NB4 (cell line): ENCODE results near the gene BRMS1L.

ENCODE experiments used
- DNase-seq: peaks from one replicate; pipeline ENCODE4 v3.0.0; 2010; ENCODE audit warnings: low read depth
- H3K4me3 ChIP-seq: one replicate; pipeline ENCODE4 v1.5.1; 2011; ENCODE audit warnings: mild to moderate bottlenecking, low read depth, low read length, moderate library complexity
- CTCF ChIP-seq: IDR thresholded peaks from one replicate; pipeline ENCODE4 v1.5.1; 2012; ENCODE audit warnings: low read depth, low read length
- MAX ChIP-seq: IDR thresholded peaks from 2 replicates; pipeline ENCODE4 v1.6.1; 2011; ENCODE audit warnings: low read depth, low read length
- MYC ChIP-seq: IDR thresholded peaks from 2 replicates; pipeline ENCODE4 v1.6.1; 2011; ENCODE audit warnings: low read depth, low read length
- POLR2A ChIP-seq: IDR thresholded peaks from 2 replicates; pipeline ENCODE4 v1.6.1; 2011; ENCODE audit warnings: mild to moderate bottlenecking; ENCODE audit not compliant: insufficient read length; ENCODE audit errors: extremely low read depth

BRMS1L gene

GRCh38 chr14:35851823-35852222 lies 25.7 kb downstream of the BRMS1L start:
- TF ChIP-seq MAX, result no peak
- no peak for TF ChIP-seq CTCF
- TF ChIP-seq MYC, result no peak
- no peak for DNase-seq

GRCh38 chr14:35853225-35853624 lies 27.1 kb downstream of the BRMS1L start:
- H3K4me3 ChIP-seq, result no peak overlapping the region
- TF ChIP-seq MAX (no peak), POLR2A (no peak), CTCF (no peak), MYC (no peak)
- DNase-seq, result no peak

More at GRCh38 chr14:35851823-35852222, 25.7 kb downstream of the BRMS1L start:
- H3K4me3 ChIP-seq, result no peak overlapping the region

GRCh38 chr14:35854696-35855270 lies 28.6 kb downstream of the BRMS1L start:
- H3K4me3 ChIP-seq, result no peak overlapping the region
- TF ChIP-seq MAX, result no peak
- TF ChIP-seq POLR2A, result no peak
- no peak for TF ChIP-seq MYC
- TF ChIP-seq CTCF, result no peak
- DNase-seq, result no peak

GRCh38 chr14:35855876-35856481 lies 29.8 kb downstream of the BRMS1L start:
- TF ChIP-seq CTCF (no peak), POLR2A (no peak), MYC (no peak), MAX (no peak)
- no peak for DNase-seq
- H3K4me3 ChIP-seq, result no peak overlapping the region

- no peak overlapping the region for H3K4me3 ChIP-seq
- TF ChIP-seq CTCF, result no peak
- TF ChIP-seq MYC, result no peak
- TF ChIP-seq MAX, result no peak
- no peak for TF ChIP-seq POLR2A
- DNase-seq, result no peak
Measured at GRCh38 chr14:35858521-35859209, 32.5 kb downstream of the BRMS1L start.
